ENCODE data around the gene PLEKHO2. TPM values are rescaled to one million over a fixed set of nuclear protein-coding genes. Genes with fewer than 3 reads are reported as not detected.

The PLEKHO2 gene
- total RNA-seq, 1 donor from 2014 or later = 34.9 TPM

- no peak for DNase-seq (ENCODE audit: extremely low spot score in 2 of 2)
- Histone ChIP-seq H3K27ac (no peak overlapping the region), H3K4me1 (no peaks in the 10 kb centered on the region), H3K27me3 (no peaks in the 10 kb centered on the region), H3K4me3 (no peak overlapping the region), H3K9me3 (no peaks in the 10 kb centered on the region), H3K36me3 (no peaks in the 10 kb centered on the region)
- TF ChIP-seq POLR2AphosphoS5 (IDR thresholded peaks at IDR 0.05; ENCODE audit: insufficient read depth in 1 of 2, low read depth in 1 of 2) (no peak), POLR2A (IDR thresholded peaks at IDR 0.05) (no peak), CTCF (IDR thresholded peaks at IDR 0.05) (no peak)
- intact Hi-C loops (cut with DNase I) = no loop called here
Observed at GRCh38 chr15:64803526-64803925, 38.2 kb upstream of the PLEKHO2 start.

DNA sequence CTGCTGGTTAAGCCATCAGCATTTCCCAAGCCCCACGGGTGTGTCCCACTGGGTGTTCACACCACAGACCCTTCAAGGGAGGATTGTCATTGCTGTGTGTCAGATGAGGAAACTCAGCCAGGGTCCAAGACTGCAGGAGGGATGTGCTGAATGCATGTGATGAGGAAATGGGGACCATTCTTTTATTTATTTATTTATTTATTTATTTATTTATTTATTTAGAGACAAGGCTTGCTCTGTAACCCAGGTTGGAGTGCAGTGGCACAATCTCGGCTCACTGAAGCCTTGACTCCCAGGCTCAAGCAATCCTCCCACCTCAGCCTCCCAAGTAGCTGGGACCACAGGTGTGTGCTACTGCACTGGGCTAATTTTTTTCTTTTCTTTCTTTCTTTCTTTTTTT is 37.1 kb upstream of the PLEKHO2 start:
- no peak for TF ChIP-seq POLR2A (IDR thresholded peaks at IDR 0.05)
- TF ChIP-seq CTCF (IDR thresholded peaks at IDR 0.05) = no peak
- no peak for TF ChIP-seq POLR2AphosphoS5 (IDR thresholded peaks at IDR 0.05; ENCODE audit: insufficient read depth in 1 of 2, low read depth in 1 of 2)
- H3K36me3 ChIP-seq = no peaks in the 10 kb centered on the region
- H3K9me3 ChIP-seq = no peaks in the 10 kb centered on the region
- no peaks in the 10 kb centered on the region for H3K4me1 ChIP-seq
- no peak overlapping the region for H3K27ac ChIP-seq
- no peak for DNase-seq (ENCODE audit: extremely low spot score in 2 of 2)
- intact Hi-C loops (cut with DNase I) = loop anchor here (5.0 kb wide), 1 partner anchor 57 kb away; no protein-coding TSS in a partner anchor
- no peak overlapping the region for H3K4me3 ChIP-seq
- no peaks in the 10 kb centered on the region for H3K27me3 ChIP-seq

- intact Hi-C loops (cut with DNase I) = loop anchor here (5.0 kb wide), 1 partner anchor 59 kb away; no protein-coding TSS in a partner anchor
- DNase-seq (ENCODE audit: extremely low spot score in 2 of 2) = no peak
- peaks cover 5% of the 10 kb centered on the region for H3K4me1 ChIP-seq
Observed at GRCh38 chr15:64806509-64806908, 35.2 kb upstream of the PLEKHO2 start.

GRCh38 chr15:64807051-64807749 is 34.5 kb upstream of the PLEKHO2 start:
- Histone ChIP-seq H3K27me3 (no peaks in the 10 kb centered on the region), H3K9me3 (no peaks in the 10 kb centered on the region), H3K4me1 (peaks cover 5% of the 10 kb centered on the region), H3K27ac (peak overlapping the region; percentile 20), H3K4me3 (no peak overlapping the region), H3K36me3 (no peaks in the 10 kb centered on the region)
- no peak for DNase-seq (ENCODE audit: extremely low spot score in 2 of 2)
- TF ChIP-seq POLR2AphosphoS5 (IDR thresholded peaks at IDR 0.05; ENCODE audit: insufficient read depth in 1 of 2, low read depth in 1 of 2) (no peak), CTCF (IDR thresholded peaks at IDR 0.05) (no peak), POLR2A (IDR thresholded peaks at IDR 0.05) (no peak)
- intact Hi-C loops (cut with DNase I) = loop anchor here (5.0 kb wide), 1 partner anchor 60 kb away; no protein-coding TSS in a partner anchor

More at GRCh38 chr15:64806509-64806908, 35.2 kb upstream of the PLEKHO2 start:
- Histone ChIP-seq H3K27ac (no peak overlapping the region), H3K36me3 (no peaks in the 10 kb centered on the region), H3K27me3 (no peaks in the 10 kb centered on the region), H3K4me3 (no peak overlapping the region), H3K9me3 (no peaks in the 10 kb centered on the region)
- TF ChIP-seq POLR2AphosphoS5 (IDR thresholded peaks at IDR 0.05; ENCODE audit: insufficient read depth in 1 of 2, low read depth in 1 of 2) (no peak), POLR2A (IDR thresholded peaks at IDR 0.05) (no peak), CTCF (IDR thresholded peaks at IDR 0.05) (no peak)

DNA sequence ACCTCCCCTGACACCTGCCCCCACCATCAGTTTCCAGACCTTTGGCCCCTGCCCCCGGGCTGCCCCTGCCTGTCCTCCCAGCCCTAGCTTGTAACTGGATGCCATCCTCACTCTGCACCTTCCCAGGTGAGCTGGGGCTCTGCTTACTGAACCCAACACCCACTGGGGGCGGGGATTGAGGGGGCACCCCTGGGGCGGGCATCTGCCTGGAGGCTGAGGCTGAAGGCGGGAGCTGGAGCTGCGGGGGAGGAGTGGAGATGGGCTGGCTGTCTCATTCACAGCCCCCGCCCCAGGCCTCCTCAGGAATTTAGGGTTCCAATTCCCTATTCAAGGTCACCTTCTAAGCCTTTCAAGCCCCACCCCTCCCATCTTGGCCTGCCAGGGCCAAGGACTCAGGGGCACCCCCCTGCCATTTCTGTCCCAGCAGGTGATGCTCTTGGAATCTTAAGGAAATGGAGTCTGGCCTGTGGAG is 33.9 kb upstream of the PLEKHO2 start:
- H3K4me3 ChIP-seq = no peak overlapping the region
- no peaks in the 10 kb centered on the region for H3K36me3 ChIP-seq
- peak overlapping the region; percentile 20 for H3K27ac ChIP-seq
- no peaks in the 10 kb centered on the region for H3K9me3 ChIP-seq
- intact Hi-C loops (cut with DNase I) = loop anchor here (2.0 to 5.0 kb wide), 2 partner anchors 60 to 73 kb away; no protein-coding TSS in a partner anchor
- peaks cover 5% of the 10 kb centered on the region for H3K4me1 ChIP-seq
- H3K27me3 ChIP-seq = no peaks in the 10 kb centered on the region
- no peak for DNase-seq (ENCODE audit: extremely low spot score in 2 of 2)
- TF ChIP-seq POLR2AphosphoS5 (IDR thresholded peaks at IDR 0.05; ENCODE audit: insufficient read depth in 1 of 2, low read depth in 1 of 2) (no peak), POLR2A (IDR thresholded peaks at IDR 0.05) (no peak), CTCF (IDR thresholded peaks at IDR 0.05) (no peak)
